GM18873 (cell line): Measurements from ENCODE around the gene RALGPS1.

ENCODE experiments used
- ATAC-seq: cut with Tn5 transposase; IDR thresholded peaks from one replicate; pipeline ENCODE4 v1.9.1; 2021; ENCODE audit warnings: mild to moderate bottlenecking, moderate library complexity, moderate number of reproducible peaks; ENCODE audit not compliant: unreplicated experiment, low FRiP score

Gene RALGPS1

GRCh38 chr9:126953041-126953809, 38.6 kb downstream of the RALGPS1 start:
- no peak for ATAC-seq

GRCh38 chr9:126955811-126956210, 41.2 kb downstream of the RALGPS1 start:
- no peak for ATAC-seq

GRCh38 chr9:126956917-126957686, 42.5 kb downstream of the RALGPS1 start:
- no peak for ATAC-seq

- no peak for ATAC-seq
Observed at GRCh38 chr9:126957687-126958053, 43.1 kb downstream of the RALGPS1 start.

DNA sequence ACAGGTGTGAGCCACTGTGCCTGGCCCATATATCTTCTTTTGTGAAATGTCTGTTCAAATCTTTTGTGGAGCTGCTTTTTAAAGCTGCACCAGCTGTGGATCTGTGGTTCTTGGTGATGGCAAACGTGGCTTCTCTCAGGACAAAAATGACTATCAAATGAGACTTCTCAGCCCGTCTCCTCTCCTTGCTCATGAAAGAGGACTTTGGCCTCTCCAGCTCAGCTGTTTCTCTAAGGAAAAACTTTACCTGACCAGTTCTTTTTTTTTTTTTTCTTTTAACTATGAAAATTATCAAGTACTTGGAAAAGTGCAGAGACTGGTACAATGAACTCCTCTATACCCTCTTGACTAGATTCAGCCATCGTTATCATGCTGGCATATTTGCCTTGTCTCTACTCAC, 44.8 kb downstream of the RALGPS1 start:
- no peak for ATAC-seq

DNA sequence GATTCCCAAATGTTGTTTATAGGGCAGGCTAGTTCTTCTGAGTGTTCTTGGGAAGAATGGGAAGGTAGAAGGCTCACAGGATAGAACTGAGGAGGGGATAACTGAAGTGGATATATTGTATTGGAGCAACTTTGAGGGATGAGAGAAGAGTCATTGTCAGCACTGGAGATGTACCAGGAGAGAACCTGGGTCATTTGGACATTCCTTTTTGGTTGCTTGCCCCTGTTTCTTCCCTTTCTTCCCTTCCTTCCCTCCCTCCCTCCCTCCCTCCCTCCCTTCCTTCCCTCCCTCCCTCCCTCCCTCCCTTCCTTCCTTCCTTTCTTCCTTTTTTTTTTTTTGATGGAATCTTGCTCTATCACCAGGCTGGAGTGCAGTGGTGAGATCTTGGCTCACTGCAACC, 45.3 kb downstream of the RALGPS1 start:
- no peak for ATAC-seq

DNA sequence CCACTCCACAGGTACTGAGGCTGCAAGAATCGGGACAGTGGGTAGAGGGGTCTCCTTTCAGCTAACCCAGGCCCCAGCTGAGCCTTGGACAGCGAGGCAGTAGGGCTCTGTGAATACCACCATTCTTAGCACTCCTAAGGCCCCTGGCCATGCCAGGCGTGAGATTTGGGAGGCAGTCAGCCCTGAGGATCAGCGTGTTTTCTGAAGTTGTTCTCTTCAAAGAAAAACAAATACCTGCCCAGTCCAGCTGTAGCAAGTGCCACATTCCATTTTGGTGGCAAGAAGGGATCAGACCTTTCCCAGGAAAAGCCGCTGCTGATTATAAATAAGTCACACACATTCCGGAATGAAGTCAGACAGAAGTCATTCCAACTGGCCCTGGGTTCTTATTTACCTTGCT, 47.8 kb downstream of the RALGPS1 start:
- ATAC-seq = no peak

DNA sequence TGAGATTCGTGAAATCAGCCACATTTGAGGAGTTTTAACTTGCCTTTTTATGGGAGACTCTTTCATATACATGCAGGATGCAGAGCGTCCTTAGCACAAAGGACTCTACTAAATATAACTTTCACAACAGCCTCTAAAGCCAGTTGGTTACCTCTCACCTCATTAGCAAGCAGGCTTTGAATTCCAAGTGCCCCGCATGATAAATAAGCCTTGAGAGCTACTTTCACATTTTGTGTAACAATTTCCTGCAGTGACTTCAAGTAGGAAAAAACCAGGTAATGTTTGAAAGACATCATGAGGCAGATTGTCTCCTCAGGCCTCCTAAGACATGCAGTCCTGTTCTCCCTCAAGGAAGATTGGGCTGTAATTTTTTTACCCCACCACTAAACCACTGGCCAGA, 50.5 kb downstream of the RALGPS1 start:
- ATAC-seq = no peak

DNA sequence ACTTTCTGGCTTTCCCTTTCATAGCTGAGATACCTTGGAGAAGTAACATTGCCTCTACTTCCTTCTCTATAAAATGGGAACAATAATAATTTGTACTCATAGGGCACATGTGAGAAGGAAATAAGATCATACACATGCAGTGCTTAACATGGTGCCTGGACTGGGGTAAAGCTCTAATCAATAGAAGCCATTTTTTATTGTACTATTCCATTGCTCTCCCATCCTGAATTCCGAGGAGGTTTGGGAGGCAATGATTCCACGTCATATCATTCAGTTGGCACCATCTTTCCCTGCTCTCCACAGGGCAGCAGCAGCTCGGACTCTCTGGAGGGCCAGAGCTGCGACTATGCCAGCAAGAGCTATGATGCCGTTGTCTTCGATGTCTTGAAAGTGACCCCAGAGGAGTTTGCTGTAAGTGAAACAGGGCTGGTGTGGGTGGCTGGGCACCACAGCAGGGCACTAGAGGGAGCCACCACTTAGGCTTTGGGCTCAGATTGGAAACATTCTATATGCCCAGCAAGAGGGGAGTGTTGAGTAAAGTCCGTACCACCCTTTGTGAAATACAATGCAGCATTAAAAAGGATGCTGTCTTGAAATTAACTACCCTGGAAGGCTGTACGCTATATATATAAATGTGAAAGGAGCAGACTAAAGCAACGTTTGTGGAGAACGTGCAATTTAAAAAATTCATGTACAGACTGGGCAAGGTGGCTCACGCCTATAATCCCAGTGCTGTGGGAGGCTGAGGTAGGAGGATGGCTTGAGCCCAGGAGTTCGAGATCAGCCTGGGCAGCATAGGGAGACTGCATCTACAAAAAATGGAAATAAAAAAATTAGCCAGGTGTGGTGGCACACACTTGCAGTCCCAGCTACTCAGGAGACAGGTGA, 51.2 kb downstream of the RALGPS1 start:
- no peak for ATAC-seq

DNA sequence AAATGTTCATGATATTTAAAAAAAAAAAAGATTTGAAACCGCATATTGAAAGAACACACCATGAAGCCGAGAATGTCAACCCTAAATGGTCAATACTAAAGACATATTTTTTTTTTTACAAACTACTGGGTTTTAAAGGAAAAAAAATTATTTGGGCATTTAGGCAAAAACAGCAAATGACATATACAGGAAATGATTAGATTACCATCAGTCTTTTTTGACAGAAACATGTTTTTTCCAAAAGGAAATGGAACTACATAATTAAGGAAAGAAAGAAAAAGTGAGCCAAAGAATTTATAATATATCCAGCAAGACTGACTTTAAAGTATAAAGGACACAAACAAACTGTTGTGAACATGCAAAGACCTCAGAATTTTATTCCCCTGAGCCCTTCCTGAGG, 56.7 kb downstream of the RALGPS1 start:
- no peak for ATAC-seq

- ATAC-seq = no peak
Observed at GRCh38 chr9:126973651-126974529, 59.3 kb downstream of the RALGPS1 start.

DNA sequence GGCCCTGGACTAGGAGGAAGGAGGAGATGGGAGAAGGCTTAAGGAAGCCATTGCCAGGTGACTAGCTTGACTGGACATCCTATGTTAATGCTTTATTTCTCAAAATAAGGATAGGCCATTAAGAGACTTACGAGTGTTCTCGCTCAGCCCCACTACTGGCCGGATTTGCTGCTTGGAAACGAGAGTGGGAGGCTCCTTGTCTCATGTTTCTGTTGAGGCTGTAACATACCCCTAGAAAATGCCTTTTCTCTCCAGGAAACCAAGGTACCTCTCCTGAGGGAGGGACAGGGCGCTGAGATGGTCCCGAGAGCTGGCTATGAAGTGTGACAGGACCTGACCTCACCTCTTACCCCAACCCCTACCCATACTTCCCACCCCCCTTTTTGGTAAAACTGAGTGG, 60.0 kb downstream of the RALGPS1 start:
- ATAC-seq = no peak

GRCh38 chr9:126975327-126976220, 61.0 kb downstream of the RALGPS1 start:
- ATAC-seq = no peak

- no peak for ATAC-seq
Observed at GRCh38 chr9:126979461-126979860, 64.9 kb downstream of the RALGPS1 start.

GRCh38 chr9:126980231-126980630, 65.6 kb downstream of the RALGPS1 start:
- no peak for ATAC-seq

- ATAC-seq = no peak
Observed at GRCh38 chr9:126981218-126981617, 66.6 kb downstream of the RALGPS1 start.

- ATAC-seq = no peak
Observed at GRCh38 chr9:126982215-126983002, 67.8 kb downstream of the RALGPS1 start.

- no peak for ATAC-seq
Observed at GRCh38 chr9:126983767-126984166, 69.2 kb downstream of the RALGPS1 start.
